Vagina (tissue), 2 donors: ENCODE measurements around the gene PGM2.

Experiments used
- CTCF ChIP-seq, 3 experiments: fragments of 450-650 bp in 2 of 3; fragments of 200-600 bp in 1 of 3; sonication (generic) in 1 of 3; IDR thresholded peaks; one replicate each; pipeline ENCODE4 v1.5.1; 2017 to 2019; ENCODE audit warnings: antibody characterized with exemption in 3 of 3, mild to moderate bottlenecking in 2 of 3, moderate library complexity in 2 of 3
- POLR2AphosphoS5 ChIP-seq, 2 donors: sonication (generic); formaldehyde crosslinking; IDR thresholded peaks; one replicate each; pipeline ENCODE4 v1.9.0; 2017; ENCODE audit warnings: antibody characterized with exemption in 2 of 2, mild to moderate bottlenecking in 2 of 2, low read depth in 1 of 2; ENCODE audit not compliant: insufficient read depth in 1 of 2

GRCh38 chr4:37865450-37865849 lies 39.0 kb downstream of the PGM2 start:
- TF ChIP-seq CTCF (IDR thresholded peaks at IDR 0.05) = no peak
- TF ChIP-seq POLR2AphosphoS5 (IDR thresholded peaks at IDR 0.05; ENCODE audit: insufficient read depth in 1 of 2, low read depth in 1 of 2) = no peak
